Ramos (cell line): Measurements from ENCODE around the gene SQSTM1.
"Not testable (repeated sequence)": the region's sequence is repeated elsewhere in the genome, so short reads cannot be mapped to it uniquely, and the experiment has no call there.

Experiments
- in situ Hi-C: fragments of 300-500 bp; cut with MboI; formaldehyde crosslinking; loops from one replicate; pipeline ENCODE4 v1.14.3; 2022; ENCODE audit warnings: low sequenced_read_pairs; ENCODE audit not compliant: unreplicated experiment

The SQSTM1 gene

DNA sequence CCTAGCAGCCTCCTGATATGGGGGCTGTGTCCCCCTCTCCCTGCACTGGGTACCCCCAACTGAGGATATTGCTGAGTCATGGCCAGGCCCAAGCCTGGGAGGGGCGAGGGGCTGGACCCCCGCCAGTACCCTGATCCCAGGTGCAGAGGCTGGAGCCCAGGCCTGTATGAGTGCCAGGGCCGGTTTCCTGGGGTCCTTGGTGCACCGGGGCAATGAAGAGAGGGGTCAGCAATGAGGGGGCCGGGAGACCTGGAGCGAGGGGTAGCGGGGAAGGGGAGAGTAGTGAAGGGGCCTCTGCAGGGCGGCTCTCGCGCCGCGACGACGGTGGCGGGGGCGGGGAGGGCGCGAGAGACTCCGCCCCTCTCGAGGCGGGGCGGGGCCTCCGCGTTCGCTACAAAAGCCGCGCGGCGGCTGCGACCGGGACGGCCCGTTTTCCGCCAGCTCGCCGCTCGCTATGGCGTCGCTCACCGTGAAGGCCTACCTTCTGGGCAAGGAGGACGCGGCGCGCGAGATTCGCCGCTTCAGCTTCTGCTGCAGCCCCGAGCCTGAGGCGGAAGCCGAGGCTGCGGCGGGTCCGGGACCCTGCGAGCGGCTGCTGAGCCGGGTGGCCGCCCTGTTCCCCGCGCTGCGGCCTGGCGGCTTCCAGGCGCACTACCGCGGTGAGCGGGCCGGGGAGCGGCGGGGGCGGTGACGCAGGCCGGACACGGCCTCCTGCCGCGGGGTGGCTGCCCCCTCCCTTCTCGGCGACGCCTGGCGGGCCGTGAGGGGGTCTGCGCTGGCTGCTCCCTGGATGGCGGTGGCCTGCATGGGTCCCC, at the start of gene SQSTM1:
SQSTM1 (plus strand) TSS at position 423 of the 815 bp plus-strand sequence; CDS start at position 455, 32 bp downstream.
- in situ Hi-C loops = no loop called here

DNA sequence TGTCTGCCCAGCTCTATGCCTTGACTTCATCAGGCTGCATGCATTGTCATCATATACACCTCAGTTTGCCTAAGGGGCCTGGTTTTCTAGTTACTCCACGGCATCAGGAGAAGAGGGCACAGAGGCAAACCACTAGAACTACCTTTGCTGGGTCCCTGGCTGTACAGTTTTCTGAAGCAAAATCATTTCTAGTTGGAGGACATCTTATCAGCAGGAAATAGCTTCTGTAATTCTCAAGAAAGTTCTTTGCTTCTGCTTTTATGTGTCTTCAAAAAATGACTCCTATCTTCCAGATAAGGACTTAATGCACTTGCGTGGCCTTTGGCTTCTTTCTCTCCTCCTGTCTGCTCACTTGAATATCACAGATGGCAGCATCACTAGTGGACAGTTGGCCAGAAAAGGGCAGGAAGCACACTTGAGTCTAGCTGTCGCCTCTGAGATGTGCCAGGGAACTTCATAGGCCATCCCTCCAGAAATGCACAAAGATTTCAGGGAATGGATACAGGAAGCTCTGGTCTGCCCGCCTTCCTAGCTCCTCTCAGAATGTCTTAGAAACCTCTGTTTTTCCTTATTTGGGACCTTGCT, 49.3 kb upstream of the SQSTM1 start:
- in situ Hi-C loops = no loop called here

DNA sequence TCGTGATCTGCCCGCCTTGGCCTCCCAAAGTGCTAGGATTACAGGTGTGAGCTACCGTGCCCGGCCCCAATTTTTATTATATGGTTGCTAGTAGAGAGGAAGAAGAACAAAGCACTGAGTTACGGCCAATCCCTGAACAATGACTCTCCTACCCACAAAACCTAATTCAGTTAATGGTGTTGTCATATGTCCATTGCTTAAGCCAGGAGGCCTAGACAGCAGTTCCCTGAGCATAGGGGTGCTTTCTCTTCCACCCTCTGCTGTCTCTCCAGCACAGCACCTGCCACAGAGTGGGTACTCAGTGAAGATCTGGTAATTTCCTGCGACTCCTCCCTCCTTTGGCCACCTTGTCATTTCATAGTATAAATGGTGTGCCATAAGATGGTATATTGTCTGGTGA, 48.4 kb upstream of the SQSTM1 start:
- in situ Hi-C loops = no loop called here

DNA sequence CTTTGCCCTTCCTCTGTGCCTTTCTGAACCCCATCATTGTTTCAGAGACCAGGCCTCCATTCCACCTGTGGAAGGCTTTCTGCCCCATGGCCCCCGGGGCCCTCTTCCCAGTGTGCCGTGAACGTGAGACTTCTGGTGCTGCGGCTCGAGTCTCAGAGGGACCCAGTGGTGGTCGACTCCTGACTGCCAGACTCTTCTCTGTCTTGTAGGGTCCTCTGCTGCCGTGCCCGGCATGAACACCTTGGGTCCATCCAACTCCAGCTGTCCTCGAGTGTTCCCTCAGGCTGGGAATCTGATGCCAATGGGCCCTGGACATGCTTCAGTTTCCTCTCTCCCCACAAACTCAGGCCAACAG, 47.0 kb upstream of the SQSTM1 start:
- in situ Hi-C loops = no loop called here

DNA sequence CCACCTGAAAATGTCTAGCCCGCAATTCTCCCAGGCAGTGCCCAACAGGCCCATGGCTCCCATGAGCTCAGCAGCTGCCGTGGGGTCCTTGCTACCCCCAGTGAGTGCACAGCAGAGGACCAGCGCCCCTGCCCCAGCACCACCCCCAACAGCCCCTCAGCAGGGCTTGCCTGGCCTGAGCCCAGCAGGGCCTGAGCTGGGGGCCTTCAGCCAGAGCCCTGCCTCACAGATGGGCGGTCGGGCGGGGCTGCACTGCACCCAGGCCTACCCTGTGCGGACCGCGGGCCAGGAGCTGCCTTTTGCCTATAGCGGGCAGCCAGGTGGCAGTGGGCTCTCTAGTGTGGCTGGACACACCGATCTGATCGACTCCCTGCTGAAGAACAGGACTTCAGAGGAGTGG, 46.3 kb upstream of the SQSTM1 start:
- in situ Hi-C loops = no loop called here

DNA sequence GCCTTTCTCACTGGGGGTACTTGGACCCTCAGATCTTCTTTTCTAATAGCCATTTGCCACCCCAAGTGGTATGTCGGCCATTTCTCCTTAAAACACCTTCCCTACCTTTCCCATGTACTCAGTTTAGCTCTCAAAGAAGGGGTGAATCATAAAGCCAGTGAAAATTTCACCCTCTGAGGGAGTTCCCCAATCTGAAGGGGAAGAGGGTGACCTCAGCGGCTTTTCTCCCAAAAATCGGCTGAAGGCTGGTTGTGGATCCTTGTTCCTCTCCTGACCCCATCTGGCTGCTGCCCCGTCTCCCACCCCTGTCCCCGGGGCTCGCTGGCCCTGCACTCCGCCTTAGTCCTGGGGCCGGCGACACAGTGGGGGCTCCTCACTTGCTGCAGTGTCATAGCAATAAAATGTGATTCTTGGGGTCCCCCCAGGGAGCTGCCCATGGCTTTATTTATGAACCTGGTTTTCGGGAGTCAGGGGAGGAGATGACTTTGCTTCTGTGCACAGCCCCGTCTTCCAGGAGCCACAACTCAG, 44.2 kb upstream of the SQSTM1 start:
- in situ Hi-C loops = no loop called here

DNA sequence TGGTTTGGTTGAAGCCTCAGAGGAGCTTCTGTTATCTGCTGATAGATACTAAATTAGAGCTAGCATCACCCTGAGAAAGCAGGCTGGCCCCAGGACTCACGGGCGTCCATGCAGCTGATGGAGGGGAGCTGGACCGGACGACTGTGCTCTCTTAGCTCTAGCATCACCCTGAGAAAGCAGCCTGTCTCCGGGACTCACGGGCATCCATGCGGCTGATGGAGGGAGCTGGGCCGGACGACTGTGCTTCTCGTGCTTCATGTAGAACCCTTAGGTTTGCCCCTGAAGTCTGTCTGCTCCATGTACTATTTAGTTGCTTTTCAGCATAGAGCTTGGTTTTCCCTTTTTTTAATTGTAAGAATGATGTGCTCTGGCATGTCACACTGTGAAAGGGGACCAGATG, 43.2 kb upstream of the SQSTM1 start:
- in situ Hi-C loops = no loop called here

DNA sequence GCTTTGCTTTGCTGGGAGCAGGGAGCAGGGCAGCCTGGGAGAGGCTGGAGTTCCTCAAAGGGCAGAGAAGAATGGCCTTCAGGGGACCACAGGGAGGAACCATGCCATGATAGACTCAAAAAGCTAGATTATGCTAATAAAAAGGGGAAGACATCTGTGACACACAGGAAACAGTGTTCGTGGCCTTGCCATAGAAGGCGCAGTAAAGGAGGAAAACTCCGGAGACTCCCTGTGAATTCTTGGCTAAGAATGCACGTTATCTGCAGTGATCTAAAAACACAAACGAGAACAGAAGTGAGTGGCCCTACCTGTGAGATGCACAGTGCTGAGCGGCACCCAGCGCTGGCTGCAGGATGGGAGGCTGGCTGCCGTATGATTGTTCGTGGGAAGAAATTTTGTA, 42.8 kb upstream of the SQSTM1 start:
- in situ Hi-C loops = no loop called here

DNA sequence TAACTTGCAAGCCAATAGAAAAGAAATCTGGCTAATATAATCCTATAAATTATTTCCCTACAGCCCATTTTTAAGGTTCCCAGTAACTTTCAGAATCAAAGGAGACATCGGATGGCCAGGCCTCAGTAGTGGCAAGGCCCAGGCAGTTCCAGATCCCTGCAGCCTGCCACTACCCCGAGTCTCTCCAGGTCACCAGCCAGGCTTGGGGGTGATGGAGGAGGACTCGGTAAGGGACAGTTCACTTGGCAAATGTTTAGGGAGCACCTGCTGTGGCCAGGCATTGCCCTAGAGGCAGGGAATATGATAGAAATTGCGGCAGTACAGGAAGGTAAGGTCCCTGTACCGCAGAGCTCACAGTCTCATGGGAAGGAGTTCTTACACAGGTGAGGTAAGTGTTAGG, 42.1 kb upstream of the SQSTM1 start:
- in situ Hi-C loops = no loop called here

DNA sequence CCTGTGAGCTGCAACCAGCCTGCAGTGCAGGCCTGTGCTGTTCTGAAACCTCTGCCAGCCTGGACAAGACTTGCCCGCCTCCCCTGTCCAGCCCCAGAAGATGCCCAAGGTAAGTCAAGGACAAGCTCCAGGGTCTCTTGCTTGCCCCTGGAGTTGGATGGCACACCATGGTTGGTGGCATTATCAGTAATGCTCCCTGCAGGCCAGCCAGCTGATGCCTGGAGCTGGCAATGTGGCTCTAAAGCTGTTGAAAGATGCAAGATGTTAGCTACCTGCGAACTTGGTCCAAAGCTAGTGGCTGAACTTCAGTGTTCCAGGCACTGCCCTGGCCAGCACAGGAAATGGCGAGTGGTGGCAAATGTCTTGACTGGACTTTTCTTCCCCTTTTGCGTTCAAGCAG, 40.9 kb upstream of the SQSTM1 start:
- in situ Hi-C loops = no loop called here

DNA sequence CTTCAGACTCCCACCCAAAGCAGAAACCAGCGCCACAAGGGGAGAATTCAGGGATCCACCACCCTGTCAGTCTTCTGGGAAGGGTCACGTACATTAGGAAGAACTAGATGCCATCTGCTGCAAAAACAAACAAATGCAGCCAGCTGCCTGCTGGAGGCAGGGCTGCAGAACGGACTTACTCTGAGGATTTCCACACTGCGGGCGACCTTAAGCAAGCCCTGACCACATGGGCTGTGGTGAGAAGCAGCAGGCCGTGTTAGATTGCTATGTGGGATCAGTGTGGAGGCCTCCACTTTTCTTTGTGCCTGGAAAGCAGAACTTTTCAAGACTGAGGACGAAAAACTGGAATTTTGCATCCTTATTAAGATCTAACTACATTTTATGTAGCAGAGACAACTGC, 40.3 kb upstream of the SQSTM1 start:
- in situ Hi-C loops = no loop called here

DNA sequence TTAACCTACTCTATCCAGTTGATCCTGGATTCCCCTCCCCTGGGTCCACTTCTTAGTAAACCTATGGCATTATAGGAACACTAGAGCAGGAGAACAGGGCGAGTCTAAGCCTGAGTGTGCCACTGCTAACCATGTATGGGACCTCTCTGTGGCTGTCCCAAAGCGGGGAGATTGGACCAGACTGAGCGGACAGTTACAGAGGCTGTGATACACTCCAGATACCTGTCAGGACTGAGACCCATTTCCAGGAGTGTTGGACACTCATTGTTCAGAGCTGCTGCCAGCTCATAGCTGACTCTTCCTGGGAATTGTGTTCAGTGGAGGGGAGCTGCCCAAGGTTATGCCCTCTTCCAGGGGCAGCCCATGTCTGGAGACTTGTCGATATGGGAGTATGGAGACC, 38.9 kb upstream of the SQSTM1 start:
- in situ Hi-C loops = no loop called here

DNA sequence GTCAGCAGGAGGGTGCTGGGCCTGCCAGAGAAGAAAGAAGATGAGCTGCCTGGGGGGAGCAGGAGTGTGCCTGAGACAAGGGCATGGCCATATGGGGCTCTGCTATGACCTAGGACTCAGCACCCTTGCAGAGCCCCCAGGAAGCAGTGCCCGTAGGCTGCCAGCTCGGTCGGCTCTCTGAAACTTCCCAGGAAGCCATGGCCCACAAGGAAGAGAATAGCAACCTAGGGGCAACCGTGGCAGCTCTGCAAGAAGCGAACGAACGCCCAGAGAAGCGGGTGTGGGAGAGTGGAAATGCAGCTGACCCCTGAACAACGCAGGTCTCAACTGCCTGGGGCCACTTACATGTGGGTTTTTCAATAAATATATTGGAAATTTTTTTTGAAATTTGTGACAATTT, 37.6 kb upstream of the SQSTM1 start:
- in situ Hi-C loops = no loop called here

DNA sequence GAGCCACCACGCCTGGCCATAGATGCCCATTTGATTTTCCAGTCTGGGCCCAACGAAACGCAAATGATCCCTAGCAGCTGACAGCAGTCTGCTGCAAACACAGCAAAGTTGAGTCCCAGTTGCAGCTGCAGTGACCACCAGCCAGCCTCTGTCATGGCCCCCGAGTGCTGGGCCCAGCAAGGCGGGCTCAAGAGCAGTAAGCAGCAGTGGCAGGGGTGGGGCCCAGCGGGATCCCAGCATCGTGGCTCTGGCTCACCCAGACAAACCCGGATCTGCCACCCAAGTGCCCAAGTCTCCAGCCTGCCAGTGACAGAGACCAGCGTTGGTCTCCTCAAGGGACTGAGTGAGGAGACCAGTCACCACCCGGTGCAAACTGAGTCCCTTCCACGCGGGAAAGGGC, 33.8 kb upstream of the SQSTM1 start:
- in situ Hi-C loops = no loop called here

DNA sequence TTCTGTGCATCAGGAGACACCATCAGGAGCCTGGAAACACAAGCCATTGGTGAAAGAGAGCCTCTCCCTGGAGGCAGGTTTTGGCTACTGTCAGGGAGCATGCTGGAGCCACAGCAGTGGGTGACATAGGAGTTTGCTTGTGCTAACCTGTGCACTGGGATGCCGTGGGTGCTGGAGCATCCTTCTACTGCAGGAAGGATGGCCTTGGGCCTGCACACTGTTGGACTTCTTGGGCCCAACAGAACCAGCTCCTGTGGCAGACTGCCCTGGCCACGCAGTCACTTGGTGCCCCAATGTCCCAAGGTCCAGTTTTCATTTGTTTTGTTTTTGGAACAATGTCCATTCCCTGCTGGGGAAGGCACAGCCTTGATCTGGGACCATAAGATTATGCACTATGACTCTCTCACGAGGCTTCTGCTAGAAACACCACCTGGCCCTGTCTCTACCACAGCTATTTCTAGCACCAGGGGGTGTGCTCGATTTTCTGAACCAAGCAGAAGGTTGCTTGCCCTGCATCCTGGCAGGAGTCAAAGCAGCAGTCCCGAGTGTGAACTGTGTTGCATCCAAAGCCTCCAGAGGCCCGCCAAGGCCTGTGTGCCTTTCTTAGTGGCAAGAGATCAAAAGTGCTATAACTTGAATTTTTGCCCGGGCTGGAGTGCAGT, 32.4 kb upstream of the SQSTM1 start:
- in situ Hi-C loops = no loop called here

DNA sequence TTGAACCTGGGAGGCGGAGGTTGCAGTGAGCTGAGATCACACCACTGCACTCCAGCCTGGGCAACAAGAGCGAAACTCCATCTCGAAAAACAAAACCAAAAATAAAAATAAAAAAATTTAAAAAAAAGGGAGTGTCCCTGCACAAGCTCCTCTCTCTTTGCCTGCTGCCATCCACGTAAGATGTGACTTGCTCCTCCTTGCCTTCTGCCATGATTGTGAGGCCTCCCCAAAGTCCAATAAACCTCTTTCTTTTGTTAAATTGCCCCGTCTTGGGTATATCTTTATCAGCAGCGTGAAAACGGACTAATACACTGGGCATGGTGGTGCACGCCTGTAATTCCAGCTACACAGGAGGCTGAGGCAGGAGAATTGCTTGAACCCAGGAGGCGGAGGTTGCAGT, 31.4 kb upstream of the SQSTM1 start:
- in situ Hi-C loops = not testable (repeated sequence)

DNA sequence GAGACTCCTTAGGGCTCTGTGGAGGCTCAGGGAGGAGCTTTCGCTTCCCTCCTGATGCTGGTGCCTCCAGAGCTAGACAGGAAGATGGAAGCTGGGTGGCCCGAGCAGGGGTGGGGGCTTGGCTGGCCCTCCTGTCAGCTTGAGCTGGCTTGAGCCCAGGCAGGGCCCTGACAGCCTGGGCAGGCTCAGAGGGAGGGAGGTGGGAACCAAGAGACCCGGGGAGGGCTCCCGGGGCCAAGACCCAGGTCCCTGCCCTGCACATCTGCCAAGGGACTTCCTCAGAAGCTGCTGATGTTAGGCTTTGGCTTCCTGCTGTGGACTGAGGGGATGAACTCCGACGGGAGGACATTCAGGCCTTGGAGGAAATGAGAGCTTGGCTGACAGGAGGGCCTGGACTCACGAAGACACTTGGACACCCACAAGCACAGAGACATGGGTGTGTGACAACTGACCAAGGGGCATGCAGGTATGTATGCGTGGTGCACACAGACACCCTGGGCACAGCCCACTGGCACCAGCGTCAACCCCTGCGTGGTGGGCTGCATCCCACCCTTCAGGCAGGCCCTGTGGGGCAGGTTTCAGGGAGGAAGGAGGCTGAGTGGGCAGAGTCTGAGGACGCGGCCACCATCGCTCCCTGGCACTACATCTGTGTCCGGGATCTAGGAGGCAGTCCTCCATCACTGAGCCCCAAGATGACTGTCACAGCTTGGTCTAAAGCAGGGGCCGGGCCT, 28.7 kb upstream of the SQSTM1 start:
- in situ Hi-C loops = loop anchor here (10.0 kb wide), 1 partner anchor 293 kb away; no protein-coding TSS in a partner anchor

DNA sequence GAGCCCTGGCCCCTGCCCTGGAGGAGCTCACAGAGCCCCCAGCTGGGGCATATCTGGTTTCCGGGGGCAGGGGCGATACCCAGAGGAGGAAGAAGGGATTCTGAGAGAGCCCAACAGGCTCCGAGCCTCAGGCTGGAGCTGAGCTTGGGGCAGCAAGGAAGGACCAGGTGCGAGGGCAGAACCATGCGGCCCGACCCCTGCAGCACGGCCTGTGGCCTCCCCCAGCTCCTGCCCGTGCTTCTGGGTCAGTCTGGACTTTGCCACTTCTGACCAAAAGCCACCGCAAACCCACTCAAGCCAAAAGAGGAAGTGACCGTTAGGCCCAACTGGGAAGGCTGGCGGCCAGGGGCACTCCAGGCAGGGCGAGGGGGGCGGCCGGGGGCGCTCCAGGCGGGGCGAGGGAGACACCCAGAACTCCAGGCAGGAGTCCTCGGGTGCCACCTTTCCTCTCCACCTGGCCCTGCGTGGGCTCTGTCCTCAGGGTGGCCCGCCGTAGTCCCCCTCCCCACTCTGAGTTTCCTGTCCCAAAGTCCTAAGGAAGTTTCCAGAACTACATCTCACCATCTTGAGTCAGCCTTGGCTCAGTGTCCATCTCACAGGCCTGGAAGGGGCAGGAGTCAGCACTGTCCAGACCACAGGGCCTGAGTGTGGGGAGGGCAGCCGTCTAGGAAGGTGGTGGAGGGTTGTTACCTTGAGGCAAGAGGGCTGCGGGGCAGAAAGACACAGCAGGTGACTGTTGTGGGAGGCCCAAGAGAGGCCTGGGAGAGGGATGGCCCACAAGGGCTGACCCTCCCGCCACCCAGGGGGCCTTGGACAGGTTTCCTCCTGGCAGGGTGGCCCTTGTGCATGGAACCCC, 27.9 kb upstream of the SQSTM1 start:
- in situ Hi-C loops = loop anchor here (10.0 kb wide), 1 partner anchor 292 kb away; no protein-coding TSS in a partner anchor

DNA sequence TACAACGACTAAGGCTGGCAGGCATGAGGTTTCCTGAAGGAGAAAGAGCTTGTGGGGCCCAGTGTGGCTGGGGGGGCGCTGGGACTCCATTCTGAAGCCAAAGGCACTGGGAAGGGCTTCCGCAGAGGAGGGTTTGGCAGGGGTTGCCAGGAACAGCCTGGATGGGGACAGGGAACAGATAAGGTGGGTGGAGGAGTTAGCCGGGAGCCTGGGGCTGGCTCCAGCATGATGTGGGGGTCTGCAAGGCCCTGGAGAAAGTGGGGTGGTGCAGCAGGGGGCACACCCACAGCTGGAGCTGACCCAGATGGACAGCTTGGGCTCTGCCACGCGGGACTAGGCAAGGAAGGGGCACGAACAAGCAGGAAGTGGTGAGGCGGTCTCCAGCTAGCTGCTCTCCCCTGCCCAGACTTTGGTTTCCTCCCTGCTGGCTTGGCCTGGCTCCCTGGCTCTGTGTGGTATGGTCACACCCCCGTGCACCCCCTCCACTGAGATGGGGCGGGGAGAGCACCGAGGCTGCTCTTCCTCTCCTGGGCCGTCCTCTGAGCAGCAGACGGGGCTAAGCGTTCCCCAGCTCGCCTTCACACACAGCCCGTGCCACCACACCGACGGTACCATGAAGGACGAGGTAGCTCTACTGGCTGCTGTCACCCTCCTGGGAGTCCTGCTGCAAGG, 27.1 kb upstream of the SQSTM1 start, which contains the start of gene LTC4S:
LTC4S (plus strand) TSS at position 519 of the 672 bp plus-strand sequence; CDS start at position 614, 95 bp downstream.
- in situ Hi-C loops = loop anchor here (10.0 kb wide), 1 partner anchor 291 kb away; no protein-coding TSS in a partner anchor
